Measurements from ENCODE around the gene NUCB2. TPM values are rescaled to one million over a fixed set of nuclear protein-coding genes. Genes with fewer than 3 reads are reported as not detected.

NUCB2 gene
- total and polyA plus RNA-seq, 2 donors (not counting 3 experiments of a cell fraction or from before 2014, with no cell fraction given), result 41.9 to 114 TPM

GRCh38 chr11:17313349-17314231 is 37.1 kb downstream of the NUCB2 start:
- H3K9me1 ChIP-seq (replicated peaks; ENCODE audit: control insufficient read depth, extremely low read depth, insufficient read depth, low read length), result no peaks in the 10 kb centered on the region
- no peak overlapping the region for H2AFZ ChIP-seq (ENCODE audit: low read depth, low read length)
- intact Hi-C loops (cut with micrococcal nuclease) (no loop called here), dilution Hi-C loops (cut with MboI; ENCODE audit: extremely low pct_ligation_motif_present, low sequenced_read_pairs) (no loop called here)
- ChIA-PET POLR2A (no interaction called here), CTCF (interaction anchor here (0.8 to 2.2 kb wide), 3 partner anchors 24 to 236 kb away, joined by 3 to 7 read pairs (median 4); partner anchors contain the start of gene RPS13)
- BruUV-seq (replicated peaks), result no TSS peak
- H3K27ac ChIP-seq (ENCODE audit: insufficient read depth, low read depth, low read length), result peak overlapping the region; percentile 3
- no peak overlapping the region for H3K9ac ChIP-seq (replicated peaks; ENCODE audit: extremely low read depth, insufficient read depth, low read length)
- no peak for TF ChIP-seq POLR2AphosphoS5 (IDR thresholded peaks at IDR 0.05; ENCODE audit: insufficient read depth, low read depth, low read length)
- TF ChIP-seq POLR2A (IDR thresholded peaks at IDR 0.05; ENCODE audit: low read depth, low read length), result no peak
- no peak for TF ChIP-seq MYC (IDR thresholded peaks at IDR 0.05; ENCODE audit: low read depth, low read length)
- no peak for TF ChIP-seq CTCF (IDR thresholded peaks at IDR 0.05; ENCODE audit: extremely low read depth in 1 of 2, insufficient read depth in 1 of 2, low read depth in 1 of 2, low read length in 2 of 2)
- TF ChIP-seq JUN (IDR thresholded peaks at IDR 0.05; ENCODE audit: borderline replicate concordance, insufficient read depth, insufficient read length, low read depth), result no peak
- TF ChIP-seq EZH2 (IDR thresholded peaks at IDR 0.05; ENCODE audit: borderline replicate concordance, low read depth, low read length, severe bottlenecking), result no peak
- TF ChIP-seq FOS (IDR thresholded peaks at IDR 0.05; ENCODE audit: borderline replicate concordance, insufficient read depth, low read length), result no peak
- TF ChIP-seq GATA2 (IDR thresholded peaks at IDR 0.05; ENCODE audit: insufficient read depth, insufficient read length, low read depth, low read length), result no peak
- TF ChIP-seq MAX (IDR thresholded peaks at IDR 0.05; ENCODE audit: insufficient read depth, insufficient read length), result no peak
- H3K4me3 ChIP-seq (replicated peaks in 1 of 3; ENCODE audit: insufficient read depth in 1 of 3, low read depth in 1 of 3, low read length in 3 of 3), result no peak overlapping the region
- FAIRE-seq (no peak), DNase-seq (ENCODE audit: low read depth, low spot score) (no peak)
- no peaks in the 10 kb centered on the region for H3K79me2 ChIP-seq (ENCODE audit: control insufficient read depth, insufficient read depth, low read length)
- H3K36me3 ChIP-seq (ENCODE audit: control insufficient read depth in 2 of 2, extremely low read depth in 1 of 2, insufficient read depth in 2 of 2, low read length in 2 of 2), result peaks cover 1 to 4% of the 10 kb centered on the region in 2 experiments
- H3K4me2 ChIP-seq (ENCODE audit: insufficient read depth, low read length), result no peak overlapping the region
- no peaks in the 10 kb centered on the region for H3K27me3 ChIP-seq (ENCODE audit: control insufficient read depth in 2 of 2, insufficient read depth in 2 of 2, low read length in 2 of 2)
- H3K4me1 ChIP-seq (ENCODE audit: control insufficient read depth, extremely low read depth, insufficient read depth, low read length), result peaks cover 8% of the 10 kb centered on the region
- H4K20me1 ChIP-seq (replicated peaks; ENCODE audit: control insufficient read depth, extremely low read depth, insufficient read depth, low read length), result no peaks in the 10 kb centered on the region
- no peaks in the 10 kb centered on the region for H3K9me3 ChIP-seq (replicated peaks; ENCODE audit: control insufficient read depth, insufficient read depth, low read length)
